Activated CD8-positive, alpha-beta T cell treated with anti-CD3 and anti-CD28 coated beads for 36 hours (primary cell): ENCODE results near the gene CCDC33. TPM values are rescaled to one million over a fixed set of nuclear protein-coding genes. Genes with fewer than 3 reads are reported as not detected.
A peak's percentile ranks its signal among the peaks of the same experiment; 100 is the strongest.

Source experiments
- ATAC-seq: fragments of 200-7000 bp; cut with Tn5 transposase; one replicate; pipeline ENCODE4 v1.10.0; 2021; ENCODE audit warnings: mild to moderate bottlenecking, moderate library complexity
- CTCF ChIA-PET: fragments of 350-600 bp; sonication (Branson Sonifier 250); formaldehyde crosslinking; loops from one replicate; lab custom pipeline; 2021; ENCODE audit warnings: antibody characterized with exemption; lab: Charles Lee
- POLR2A ChIA-PET: fragments of 350-600 bp; sonication (Branson Sonifier 250); formaldehyde crosslinking; loops from one replicate; lab custom pipeline; 2021; ENCODE audit warnings: antibody characterized with exemption; lab: Charles Lee
- DNase-seq: peaks from one replicate; pipeline ENCODE4 v3.0.0-alpha.2; 2020
- H3K27ac Mint-ChIP-seq: one replicate; pipeline ENCODE4 v1.8.0; 2021; ENCODE audit warnings: mild to moderate bottlenecking, mixed read lengths
- H3K27me3 Mint-ChIP-seq: one replicate; pipeline ENCODE4 v1.8.0; 2021; ENCODE audit warnings: mixed read lengths
- H3K36me3 Mint-ChIP-seq: one replicate; pipeline ENCODE4 v1.8.0; 2021; ENCODE audit warnings: low read depth, mixed read lengths
- H3K4me1 Mint-ChIP-seq: one replicate; pipeline ENCODE4 v1.8.0; 2021; ENCODE audit warnings: low read depth, mixed read lengths
- H3K4me3 Mint-ChIP-seq: one replicate; pipeline ENCODE4 v1.8.0; 2021; ENCODE audit warnings: mild to moderate bottlenecking, moderate library complexity, mixed read lengths
- H3K9me3 Mint-ChIP-seq: one replicate; pipeline ENCODE4 v1.8.0; 2021; ENCODE audit warnings: mixed read lengths
- intact Hi-C: fragments of 100-400 bp; cut with micrococcal nuclease; formaldehyde crosslinking; loops from one replicate; pipeline ENCODE4 v1.10.0; 2022
- total RNA-seq, 2 experiments: library from RNA; stranded (reverse); gene quantifications; one replicate each; pipeline ENCODE4 v1.2.3, GENCODE V29; 2021
- TF ChIP-seq, protein P1 (sequence below): fragments of 200-600 bp; IDR thresholded peaks from one replicate; pipeline ENCODE4 v1.8.0; 2022; ENCODE audit warnings: antibody characterized with exemption, mild to moderate bottlenecking

CCDC33 gene
- total RNA-seq, 2 experiments from 2014 or later = 0.16 to 0.38 TPM

DNA sequence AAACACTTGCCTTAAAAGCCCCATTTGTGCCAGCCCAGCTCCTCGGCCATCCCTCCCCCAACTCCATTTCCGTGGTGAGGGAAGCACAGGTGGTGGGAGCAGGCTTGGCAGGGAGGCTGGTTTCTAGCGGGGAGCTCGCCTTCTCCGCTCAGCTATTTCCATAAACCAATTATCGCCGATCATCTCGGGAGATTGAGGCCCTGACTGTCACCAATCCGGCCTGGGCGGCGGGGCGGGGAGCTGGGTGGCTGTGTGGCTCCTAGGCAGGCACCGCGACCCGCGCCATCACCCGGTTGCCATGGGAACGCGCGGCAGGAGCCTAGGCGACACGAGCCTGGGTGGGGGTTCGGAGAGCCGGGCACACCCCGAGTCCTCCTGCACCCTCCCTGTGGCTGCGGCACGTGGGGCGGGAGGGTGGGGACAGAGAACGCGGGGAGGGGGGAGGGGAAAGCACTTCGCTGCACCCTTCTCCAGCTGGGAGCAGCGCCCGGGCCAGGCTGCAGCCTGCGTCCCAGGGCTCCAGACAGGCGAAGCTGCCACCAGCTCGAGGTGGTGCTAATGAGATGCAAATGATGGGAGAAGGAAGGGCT lies 9.3 kb downstream of the CCDC33 start:
- CTCF ChIA-PET = interaction anchor here (1.0 to 1.4 kb wide), 2 partner anchors 62 to 101 kb away, joined by 3 read pairs; no protein-coding TSS in a partner anchor
- ATAC-seq = peak; percentile 58
- intact Hi-C loops = no loop called here

DNA sequence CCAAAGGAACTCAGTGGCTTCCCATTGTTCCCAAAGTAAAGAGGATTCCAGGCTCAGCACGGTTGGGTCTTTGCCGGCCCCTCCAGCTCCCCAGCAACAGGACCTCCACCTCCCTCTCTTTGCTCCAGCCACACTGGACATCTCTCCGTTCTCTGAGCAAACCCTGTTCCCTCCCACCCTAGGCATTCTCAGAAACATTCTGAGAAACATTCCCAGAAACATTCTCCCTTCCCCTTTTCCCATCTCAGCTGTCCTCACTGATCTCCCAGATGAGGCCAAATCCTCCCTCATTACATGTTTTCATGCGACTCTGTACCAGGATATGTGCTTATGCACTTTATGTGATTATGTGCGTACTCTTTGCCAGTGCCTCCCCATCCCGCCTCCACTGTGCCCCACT lies 14.1 kb downstream of the CCDC33 start:
- CTCF ChIA-PET = interaction anchor here (0.8 kb wide), 1 partner anchor 14 kb away, joined by 3 read pairs; the partner anchor contains the start of gene CCDC33
- POLR2A ChIA-PET = no interaction called here
- no peak for ATAC-seq

More for the DNA sequence above, 9.3 kb downstream of the CCDC33 start:
- H3K4me1 Mint-ChIP-seq = peaks cover 7% of the 10 kb centered on the region
- no peak overlapping the region for H3K4me3 Mint-ChIP-seq
- DNase-seq = peak; percentile 55
- H3K27ac Mint-ChIP-seq = no peak overlapping the region
- peaks cover 14% of the 10 kb centered on the region for H3K27me3 Mint-ChIP-seq
- POLR2A ChIA-PET = no interaction called here
- TF ChIP-seq, protein P1, sequence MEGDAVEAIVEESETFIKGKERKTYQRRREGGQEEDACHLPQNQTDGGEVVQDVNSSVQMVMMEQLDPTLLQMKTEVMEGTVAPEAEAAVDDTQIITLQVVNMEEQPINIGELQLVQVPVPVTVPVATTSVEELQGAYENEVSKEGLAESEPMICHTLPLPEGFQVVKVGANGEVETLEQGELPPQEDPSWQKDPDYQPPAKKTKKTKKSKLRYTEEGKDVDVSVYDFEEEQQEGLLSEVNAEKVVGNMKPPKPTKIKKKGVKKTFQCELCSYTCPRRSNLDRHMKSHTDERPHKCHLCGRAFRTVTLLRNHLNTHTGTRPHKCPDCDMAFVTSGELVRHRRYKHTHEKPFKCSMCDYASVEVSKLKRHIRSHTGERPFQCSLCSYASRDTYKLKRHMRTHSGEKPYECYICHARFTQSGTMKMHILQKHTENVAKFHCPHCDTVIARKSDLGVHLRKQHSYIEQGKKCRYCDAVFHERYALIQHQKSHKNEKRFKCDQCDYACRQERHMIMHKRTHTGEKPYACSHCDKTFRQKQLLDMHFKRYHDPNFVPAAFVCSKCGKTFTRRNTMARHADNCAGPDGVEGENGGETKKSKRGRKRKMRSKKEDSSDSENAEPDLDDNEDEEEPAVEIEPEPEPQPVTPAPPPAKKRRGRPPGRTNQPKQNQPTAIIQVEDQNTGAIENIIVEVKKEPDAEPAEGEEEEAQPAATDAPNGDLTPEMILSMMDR = no peak
- H3K9me3 Mint-ChIP-seq = no peaks in the 10 kb centered on the region
- H3K36me3 Mint-ChIP-seq = no peaks in the 10 kb centered on the region

DNA sequence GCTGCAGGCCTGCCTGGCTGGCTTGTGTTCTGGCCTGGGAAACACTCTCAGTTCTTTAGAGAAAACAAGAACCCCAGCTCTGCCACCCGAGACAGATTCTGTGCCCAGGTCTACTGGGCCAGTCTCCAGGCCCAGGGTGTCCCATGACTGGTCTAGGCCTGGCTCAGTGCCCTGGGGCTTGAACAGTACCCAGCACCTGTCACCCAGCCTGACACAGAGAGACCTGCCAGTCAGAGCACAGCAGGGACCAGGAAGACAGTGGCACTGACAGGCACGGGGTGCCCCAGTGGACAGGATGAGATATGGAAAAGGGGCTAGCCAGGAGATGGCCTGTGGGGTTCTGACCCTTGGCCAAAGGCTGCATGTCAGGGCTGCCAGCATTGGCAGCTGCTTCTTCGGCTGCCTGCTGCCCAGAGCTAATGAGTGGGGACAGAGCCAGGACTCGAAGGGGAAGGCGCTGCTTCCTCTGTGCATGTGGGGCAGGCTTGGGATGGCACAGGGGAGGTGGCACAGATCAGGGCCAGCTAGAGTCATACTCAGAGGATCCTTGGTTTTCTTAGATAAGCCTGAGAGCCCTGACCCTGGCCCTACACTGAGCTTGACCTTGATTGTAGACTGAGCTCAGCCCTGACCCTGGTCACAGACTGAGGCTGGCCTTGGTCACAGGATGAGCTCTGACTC lies 15.1 kb downstream of the CCDC33 start:
- Mint-ChIP-seq H3K4me1 (no peaks in the 10 kb centered on the region), H3K27ac (no peak overlapping the region), H3K36me3 (no peaks in the 10 kb centered on the region), H3K4me3 (no peak overlapping the region), H3K9me3 (no peaks in the 10 kb centered on the region), H3K27me3 (peaks cover 6% of the 10 kb centered on the region)
- intact Hi-C loops = no loop called here
- CTCF ChIA-PET = interaction anchor here (1.5 kb wide), 1 partner anchor 12 kb away, joined by 4 read pairs; no protein-coding TSS in a partner anchor
- TF ChIP-seq, protein P1 = no peak
- POLR2A ChIA-PET = no interaction called here
- ATAC-seq (no peak), DNase-seq (no peak)

More for the DNA sequence above, 14.1 kb downstream of the CCDC33 start:
- TF ChIP-seq, protein P1 = no peak
- no peak for DNase-seq
- H3K4me3 Mint-ChIP-seq = no peak overlapping the region
- peaks cover 1% of the 10 kb centered on the region for H3K4me1 Mint-ChIP-seq
- no peaks in the 10 kb centered on the region for H3K9me3 Mint-ChIP-seq
- intact Hi-C loops = no loop called here
- H3K27me3 Mint-ChIP-seq = peaks cover 11% of the 10 kb centered on the region
- no peaks in the 10 kb centered on the region for H3K36me3 Mint-ChIP-seq
- H3K27ac Mint-ChIP-seq = no peak overlapping the region

DNA sequence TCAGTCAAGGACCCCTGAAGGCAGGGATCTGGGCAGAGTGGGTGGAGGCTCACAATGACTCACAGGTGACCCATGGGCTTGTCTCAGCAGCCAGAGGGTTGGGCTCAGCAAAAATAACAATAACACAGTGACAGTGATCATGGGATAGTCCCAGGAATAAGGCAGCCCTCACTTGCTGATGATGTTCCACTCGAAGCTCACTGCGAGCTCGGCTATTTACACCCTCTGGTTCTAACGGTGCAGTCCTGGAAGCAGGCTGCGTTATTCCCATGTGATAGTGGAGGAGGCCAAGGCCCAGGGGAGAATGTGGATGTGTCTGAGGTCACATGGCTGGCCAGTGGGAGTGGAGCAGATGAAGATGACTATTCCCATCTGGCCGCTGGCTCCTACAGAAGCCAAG lies 16.2 kb downstream of the CCDC33 start:
- Mint-ChIP-seq H3K27ac (no peak overlapping the region), H3K4me1 (no peaks in the 10 kb centered on the region), H3K36me3 (no peaks in the 10 kb centered on the region), H3K27me3 (peaks cover 5% of the 10 kb centered on the region), H3K9me3 (no peaks in the 10 kb centered on the region), H3K4me3 (no peak overlapping the region)
- POLR2A ChIA-PET = no interaction called here
- TF ChIP-seq, protein P1 = no peak
- no peak for DNase-seq
- intact Hi-C loops = no loop called here
- CTCF ChIA-PET = interaction anchor here (1.5 kb wide), 1 partner anchor 13 kb away, joined by 4 read pairs; no protein-coding TSS in a partner anchor
- no peak for ATAC-seq

DNA sequence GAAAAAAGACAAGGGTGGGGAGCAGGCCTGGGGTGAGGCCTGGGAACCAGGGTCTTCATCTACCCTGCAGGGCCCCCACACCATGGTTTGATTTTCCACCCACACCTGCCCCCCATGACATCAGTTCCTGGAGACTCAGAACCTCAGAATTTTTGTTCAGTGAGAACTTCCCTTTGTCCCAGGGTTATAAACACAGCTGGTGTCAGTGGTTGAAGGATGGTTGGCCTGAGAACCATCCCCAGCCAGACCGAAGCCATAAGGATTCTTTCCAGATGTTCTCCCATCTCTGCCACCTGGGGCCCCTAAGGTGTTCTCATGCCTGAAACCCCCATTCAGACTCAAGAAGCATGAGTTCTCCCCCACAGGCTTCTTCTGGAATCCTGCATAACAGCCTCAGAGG lies 16.6 kb downstream of the CCDC33 start:
- ChIA-PET POLR2A (no interaction called here), CTCF (no interaction called here)
- TF ChIP-seq, protein P1 = no peak
- H3K4me1 Mint-ChIP-seq = no peaks in the 10 kb centered on the region
- intact Hi-C loops = no loop called here
- no peak for ATAC-seq
- no peaks in the 10 kb centered on the region for H3K36me3 Mint-ChIP-seq
- no peak for DNase-seq
- H3K9me3 Mint-ChIP-seq = no peaks in the 10 kb centered on the region
- H3K4me3 Mint-ChIP-seq = no peak overlapping the region
- no peak overlapping the region for H3K27ac Mint-ChIP-seq
- peaks cover 5% of the 10 kb centered on the region for H3K27me3 Mint-ChIP-seq
